Esophagus squamous epithelium (tissue), 4 donors: ENCODE data around the gene PGLYRP4. TPM values are rescaled to one million over a fixed set of nuclear protein-coding genes. Genes with fewer than 3 reads are reported as not detected.

Experiments used
- small RNA-seq, 4 donors: library from RNA; depleted of rRNA; stranded (forward); fragments of <200 nt; gene quantifications; one replicate each; pipeline ENCODE3, GENCODE V24; 2016
- total RNA-seq, 4 donors: library from RNA; depleted of rRNA; stranded (reverse); fragments of >200 nt; gene quantifications; one replicate each; pipeline ENCODE4 v1.1.0, GENCODE V29; 2016

The PGLYRP4 gene
- total RNA-seq, 4 donors from 2014 or later: 4.2 to 15.1 (median 6.9) TPM

Small RNA genes lying within 50 kb of the gene (small RNA-seq; reads per million reads assigned to genes)
- 0 reads per million in 4 donors for gene RNU6-160P
- gene S100A15A: 0 reads per million in 4 donors

Other genes starting within 250 kb of the PGLYRP4 start
- gene SPRR2F, start 235.3 kb downstream of the PGLYRP4 start, total RNA-seq: 1,000 to 10,000 TPM in 1 of 4 donors, 100 to 1,000 TPM in 1, 10 to 100 TPM in 1, under 1 TPM in 1; 0.76 to 1,391 (median 149) TPM
- gene SPRR2G, start 198.0 kb downstream of the PGLYRP4 start, total RNA-seq: 1 to 10 TPM in 1 of 4 donors, not detected in 3; 9.0 TPM
- gene LELP1, start 145.4 kb downstream of the PGLYRP4 start, total RNA-seq: not detected
- gene PRR9, start 131.3 kb downstream of the PGLYRP4 start, total RNA-seq: not detected
- gene LORICRIN, start 89.2 kb downstream of the PGLYRP4 start, total RNA-seq: not detected
- gene PGLYRP3, start 35.9 kb downstream of the PGLYRP4 start, total RNA-seq: 10 to 100 TPM; 14.3 to 44.0 (median 23.8) TPM
- over 10,000 TPM; 15,145 to 90,256 (median 57,331) TPM for gene S100A9, start 9.0 kb upstream of the PGLYRP4 start, total RNA-seq
- gene S100A12, start 26.8 kb upstream of the PGLYRP4 start, total RNA-seq: 100 to 1,000 TPM in 1 of 4 donors, 10 to 100 TPM in 3; 16.2 to 154 (median 49.0) TPM
- gene S100A8, start 42.2 kb upstream of the PGLYRP4 start, total RNA-seq: over 10,000 TPM in 3 of 4 donors, 1,000 to 10,000 TPM in 1; 4,308 to 17,245 (median 15,998) TPM
- gene S100A7A, start 67.7 kb upstream of the PGLYRP4 start, total RNA-seq: 10 to 100 TPM in 1 of 4 donors, 1 to 10 TPM in 2, not detected in 1; 6.7 to 72.9 (median 8.1) TPM
- gene S100A7, start 111.8 kb upstream of the PGLYRP4 start, total RNA-seq: 1,000 to 10,000 TPM in 2 of 4 donors, 100 to 1,000 TPM in 1, 1 to 10 TPM in 1; 8.8 to 9,163 (median 3,171) TPM
- gene S100A6, start 187.2 kb upstream of the PGLYRP4 start, total RNA-seq: 100 to 1,000 TPM; 270 to 943 (median 394) TPM
- not detected for gene S100A5, start 192.1 kb upstream of the PGLYRP4 start, total RNA-seq
- 100 to 1,000 TPM in 2 of 4 donors, 10 to 100 TPM in 2; 58.6 to 205 (median 122) TPM for gene S100A4, start 197.0 kb upstream of the PGLYRP4 start, total RNA-seq
- gene S100A3, start 200.4 kb upstream of the PGLYRP4 start, total RNA-seq: 10 to 100 TPM in 1 of 4 donors, 1 to 10 TPM in 3; 1.2 to 16.5 (median 9.2) TPM
- 1,000 to 10,000 TPM in 3 of 4 donors, 100 to 1,000 TPM in 1; 949 to 3,544 (median 1,180) TPM for gene S100A2, start 217.0 kb upstream of the PGLYRP4 start, total RNA-seq